ENCODE measurements around the gene IQCM. TPM values are rescaled to one million over a fixed set of nuclear protein-coding genes. Genes with fewer than 3 reads are reported as not detected.
A peak's percentile ranks its signal among the peaks of the same experiment; 100 is the strongest.

IQCM gene
- total and polyA plus RNA-seq, 2 donors (not counting 1 experiment from before 2014, with no cell fraction given): not detected

DNA sequence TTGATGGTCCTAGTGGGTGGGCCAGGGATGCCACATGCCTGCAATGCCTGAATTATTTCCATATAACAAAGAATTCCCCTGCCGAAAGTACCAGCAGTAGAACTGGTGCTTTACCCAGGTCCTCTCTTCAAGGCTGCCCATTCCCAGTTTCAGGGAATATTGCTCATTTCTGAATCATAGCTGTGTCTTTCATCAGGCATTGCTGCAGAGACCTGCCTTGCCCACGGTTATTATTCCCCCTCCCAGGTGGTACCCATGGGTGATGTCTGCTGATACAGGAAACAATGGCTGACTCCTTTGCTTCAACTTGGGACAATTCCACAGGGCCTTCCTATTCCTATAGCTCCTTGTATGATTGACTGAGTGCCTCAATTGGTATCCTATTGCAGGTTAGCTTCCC lies 9.7 kb upstream of the IQCM start:
- Histone ChIP-seq H3K27me3 (ENCODE audit: control insufficient read depth, insufficient read depth, low read length) (no peaks in the 10 kb centered on the region), H2AFZ (ENCODE audit: low read length) (no peak overlapping the region), H4K20me1 (ENCODE audit: control insufficient read depth, extremely low read depth, insufficient read depth, low read length) (no peaks in the 10 kb centered on the region), H3K9me3 (ENCODE audit: control insufficient read depth, insufficient read depth, low read depth, low read length) (no peaks in the 10 kb centered on the region), H3K4me3 (replicated peaks in 1 of 4; ENCODE audit: control extremely low read depth in 1 of 4, insufficient read depth in 1 of 4, low read depth in 3 of 4, low read length in 4 of 4) (no peak overlapping the region), H3K4me2 (ENCODE audit: extremely low read depth, insufficient read depth, low read length) (no peak overlapping the region), H3K79me2 (ENCODE audit: control insufficient read depth, insufficient read depth, low read length) (no peaks in the 10 kb centered on the region), H3K4me1 (ENCODE audit: control insufficient read depth, extremely low read depth, insufficient read depth, low read length) (no peaks in the 10 kb centered on the region), H3K36me3 (ENCODE audit: control insufficient read depth, insufficient read depth, low read length) (no peaks in the 10 kb centered on the region), H3K9ac (ENCODE audit: insufficient read depth, low read length) (no peak overlapping the region), H3K27ac (ENCODE audit: insufficient read depth, low read length) (no peak overlapping the region)
- peak in 1 of 2 donors; percentile 5 for DNase-seq (ENCODE audit: low read depth in 2 of 2)
- no peak for TF ChIP-seq EZH2 (IDR thresholded peaks at IDR 0.05; ENCODE audit: low read length, missing control alignments)
- TF ChIP-seq, protein P1, sequence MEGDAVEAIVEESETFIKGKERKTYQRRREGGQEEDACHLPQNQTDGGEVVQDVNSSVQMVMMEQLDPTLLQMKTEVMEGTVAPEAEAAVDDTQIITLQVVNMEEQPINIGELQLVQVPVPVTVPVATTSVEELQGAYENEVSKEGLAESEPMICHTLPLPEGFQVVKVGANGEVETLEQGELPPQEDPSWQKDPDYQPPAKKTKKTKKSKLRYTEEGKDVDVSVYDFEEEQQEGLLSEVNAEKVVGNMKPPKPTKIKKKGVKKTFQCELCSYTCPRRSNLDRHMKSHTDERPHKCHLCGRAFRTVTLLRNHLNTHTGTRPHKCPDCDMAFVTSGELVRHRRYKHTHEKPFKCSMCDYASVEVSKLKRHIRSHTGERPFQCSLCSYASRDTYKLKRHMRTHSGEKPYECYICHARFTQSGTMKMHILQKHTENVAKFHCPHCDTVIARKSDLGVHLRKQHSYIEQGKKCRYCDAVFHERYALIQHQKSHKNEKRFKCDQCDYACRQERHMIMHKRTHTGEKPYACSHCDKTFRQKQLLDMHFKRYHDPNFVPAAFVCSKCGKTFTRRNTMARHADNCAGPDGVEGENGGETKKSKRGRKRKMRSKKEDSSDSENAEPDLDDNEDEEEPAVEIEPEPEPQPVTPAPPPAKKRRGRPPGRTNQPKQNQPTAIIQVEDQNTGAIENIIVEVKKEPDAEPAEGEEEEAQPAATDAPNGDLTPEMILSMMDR (conservative IDR thresholded peaks at IDR 0.05 in 1 of 2, IDR thresholded peaks at IDR 0.05 in 1 of 2; ENCODE audit: low read depth in 1 of 2, low read length in 2 of 2): no peak

DNA sequence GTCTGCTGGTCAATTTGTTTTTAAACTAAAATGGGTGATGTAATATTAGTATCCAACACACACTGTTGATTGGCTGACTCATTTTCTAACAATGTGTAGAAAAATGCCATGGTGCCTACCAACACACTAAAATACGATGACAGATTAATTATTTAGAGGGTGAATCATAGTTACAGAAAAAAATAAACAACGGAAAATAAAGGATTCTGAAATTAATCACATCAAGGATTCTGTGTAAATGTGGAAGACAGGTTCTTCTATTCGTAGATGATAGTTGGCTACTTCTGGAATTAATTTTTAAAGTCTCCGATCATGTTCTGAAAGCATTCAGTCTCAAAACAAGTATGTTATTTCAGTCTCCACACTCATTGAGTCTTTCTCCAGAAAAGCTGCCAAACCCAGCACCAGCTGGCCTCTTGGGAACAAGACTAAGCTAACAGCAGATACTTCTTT lies 8.2 kb upstream of the IQCM start:
- H3K4me1 ChIP-seq (ENCODE audit: control insufficient read depth, extremely low read depth, insufficient read depth, low read length): no peaks in the 10 kb centered on the region
- TF ChIP-seq, protein P1 (conservative IDR thresholded peaks at IDR 0.05 in 1 of 2, IDR thresholded peaks at IDR 0.05 in 1 of 2; ENCODE audit: low read depth in 1 of 2, low read length in 2 of 2): no peak
- no peak for TF ChIP-seq EZH2 (IDR thresholded peaks at IDR 0.05; ENCODE audit: low read length, missing control alignments)
- H3K4me3 ChIP-seq (replicated peaks in 1 of 4; ENCODE audit: control extremely low read depth in 1 of 4, insufficient read depth in 1 of 4, low read depth in 3 of 4, low read length in 4 of 4): no peak overlapping the region
- H2AFZ ChIP-seq (ENCODE audit: low read length): no peak overlapping the region
- no peaks in the 10 kb centered on the region for H4K20me1 ChIP-seq (ENCODE audit: control insufficient read depth, extremely low read depth, insufficient read depth, low read length)
- no peaks in the 10 kb centered on the region for H3K9me3 ChIP-seq (ENCODE audit: control insufficient read depth, insufficient read depth, low read depth, low read length)
- no peaks in the 10 kb centered on the region for H3K27me3 ChIP-seq (ENCODE audit: control insufficient read depth, insufficient read depth, low read length)
- H3K79me2 ChIP-seq (ENCODE audit: control insufficient read depth, insufficient read depth, low read length): no peaks in the 10 kb centered on the region
- H3K36me3 ChIP-seq (ENCODE audit: control insufficient read depth, insufficient read depth, low read length): no peaks in the 10 kb centered on the region
- peak; percentile 83 to 90 for DNase-seq (ENCODE audit: low read depth in 2 of 2)
- peak overlapping the region; percentile 4 for H3K4me2 ChIP-seq (ENCODE audit: extremely low read depth, insufficient read depth, low read length)
- H3K9ac ChIP-seq (ENCODE audit: insufficient read depth, low read length): no peak overlapping the region
- no peak overlapping the region for H3K27ac ChIP-seq (ENCODE audit: insufficient read depth, low read length)

DNA sequence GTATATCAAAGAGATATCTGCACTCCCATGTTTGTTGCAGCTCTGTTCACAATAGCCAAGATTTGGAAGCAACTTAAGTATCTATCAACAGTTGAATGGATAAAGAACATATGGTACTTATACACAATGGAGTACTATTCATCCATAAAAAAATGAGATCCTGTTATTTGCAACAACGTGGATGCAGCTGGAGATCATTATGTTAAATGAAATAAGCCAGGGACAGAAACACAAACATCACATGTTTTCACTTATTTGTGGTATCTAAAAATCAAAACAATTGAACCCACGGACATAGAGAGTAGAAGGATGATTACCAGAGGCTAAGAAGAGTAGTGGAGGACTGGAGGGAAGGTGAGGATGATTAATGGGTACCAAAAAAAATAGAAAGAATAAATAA lies 14.2 kb downstream of the IQCM start:
- Histone ChIP-seq H3K27me3 (ENCODE audit: control insufficient read depth, insufficient read depth, low read length) (no peaks in the 10 kb centered on the region), H3K4me1 (ENCODE audit: control insufficient read depth, extremely low read depth, insufficient read depth, low read length) (no peaks in the 10 kb centered on the region), H2AFZ (ENCODE audit: low read length) (no peak overlapping the region), H3K4me2 (ENCODE audit: extremely low read depth, insufficient read depth, low read length) (no peak overlapping the region), H3K36me3 (ENCODE audit: control insufficient read depth, insufficient read depth, low read length) (no peaks in the 10 kb centered on the region), H3K9me3 (ENCODE audit: control insufficient read depth, insufficient read depth, low read depth, low read length) (no peaks in the 10 kb centered on the region), H3K27ac (ENCODE audit: insufficient read depth, low read length) (no peak overlapping the region), H3K79me2 (ENCODE audit: control insufficient read depth, insufficient read depth, low read length) (no peaks in the 10 kb centered on the region), H3K9ac (ENCODE audit: insufficient read depth, low read length) (no peak overlapping the region), H4K20me1 (ENCODE audit: control insufficient read depth, extremely low read depth, insufficient read depth, low read length) (no peaks in the 10 kb centered on the region), H3K4me3 (replicated peaks in 1 of 4; ENCODE audit: control extremely low read depth in 1 of 4, insufficient read depth in 1 of 4, low read depth in 3 of 4, low read length in 4 of 4) (no peak overlapping the region)
- TF ChIP-seq, protein P1 (conservative IDR thresholded peaks at IDR 0.05 in 1 of 2, IDR thresholded peaks at IDR 0.05 in 1 of 2; ENCODE audit: low read depth in 1 of 2, low read length in 2 of 2): no peak
- no peak for TF ChIP-seq EZH2 (IDR thresholded peaks at IDR 0.05; ENCODE audit: low read length, missing control alignments)
- DNase-seq (ENCODE audit: low read depth in 2 of 2): no peak
